HG03460 (cell line): ENCODE data around the gene ABCB4.

Experiments used
- ATAC-seq: cut with Tn5 transposase; IDR thresholded peaks from one replicate; pipeline ENCODE4 v1.9.1; 2021; ENCODE audit not compliant: unreplicated experiment

Gene ABCB4

DNA sequence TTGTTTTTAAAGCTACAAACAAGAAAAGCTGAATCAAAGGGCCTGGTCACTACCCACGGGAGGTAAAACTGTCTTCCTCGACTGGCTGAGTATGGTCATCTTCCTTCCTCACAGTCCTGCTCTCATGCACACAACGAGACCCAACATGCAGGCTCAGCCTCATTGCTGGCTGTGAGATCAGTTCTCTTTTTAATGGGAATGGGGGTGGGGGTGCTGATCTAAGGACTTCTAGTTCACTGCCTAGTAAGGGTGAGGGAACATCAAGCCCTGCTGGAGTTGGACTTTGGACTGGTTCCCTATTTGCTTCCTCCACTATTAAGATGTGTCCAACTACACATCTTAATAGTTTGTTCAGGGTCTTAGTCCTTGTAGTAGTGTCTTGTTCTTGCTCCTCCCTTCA lies 48.2 kb downstream of the ABCB4 start:
- ATAC-seq, result no peak

DNA sequence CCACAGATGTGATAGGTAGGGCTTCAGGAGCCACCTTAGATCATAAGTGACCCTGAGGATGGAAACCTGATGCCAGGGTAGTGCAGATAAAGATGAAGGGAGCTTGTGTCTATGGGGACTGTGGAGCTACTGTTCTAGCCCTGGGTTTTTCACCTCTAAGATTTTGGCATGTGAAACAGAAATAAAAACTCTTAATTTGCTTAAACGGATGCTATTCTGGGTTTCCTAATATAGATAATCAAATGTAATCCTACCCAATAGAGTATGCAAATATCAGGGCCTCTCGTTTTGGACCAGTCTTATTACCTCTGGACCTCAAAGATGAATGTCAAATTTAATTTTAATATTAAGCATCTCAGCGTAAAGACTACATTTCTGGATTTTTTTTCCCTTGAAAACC lies 49.3 kb downstream of the ABCB4 start:
- peak; percentile 58 for ATAC-seq

DNA sequence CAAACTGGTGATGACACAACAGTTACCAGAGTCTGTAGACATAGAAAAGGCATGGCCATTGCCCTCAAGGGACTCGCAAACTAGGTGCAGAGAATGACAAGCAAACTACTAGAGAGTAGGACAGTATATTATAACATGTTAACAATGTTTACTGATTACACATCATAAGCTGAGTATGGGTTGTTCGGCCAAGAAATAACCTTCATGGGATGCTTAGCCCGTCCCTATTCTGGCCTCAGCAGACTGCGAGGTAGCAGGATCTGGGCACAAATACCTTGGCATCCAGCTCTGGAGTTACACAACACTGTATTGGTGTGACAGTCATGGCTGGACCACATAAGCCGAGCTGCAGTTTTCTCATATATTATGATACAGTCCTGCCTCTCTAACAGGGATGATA lies 51.4 kb downstream of the ABCB4 start:
- ATAC-seq, result no peak

DNA sequence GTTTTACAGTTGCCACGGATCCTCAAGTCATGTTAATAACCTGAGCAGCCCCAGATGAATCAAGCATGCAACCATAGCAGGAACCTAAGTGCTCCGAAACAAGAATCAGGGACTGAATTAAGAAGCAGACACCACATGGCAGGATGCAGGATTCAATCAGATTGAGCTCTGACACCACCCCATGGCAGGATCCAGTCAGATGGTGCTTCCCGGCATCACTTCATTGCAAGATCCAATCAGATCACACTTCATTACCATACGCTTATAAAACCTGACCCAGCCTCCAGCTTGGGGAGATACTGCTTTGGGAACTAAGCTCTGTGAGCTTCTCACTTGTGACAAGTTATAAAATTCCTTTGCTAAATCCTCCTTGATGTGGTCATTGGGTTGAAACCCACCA lies 55.3 kb downstream of the ABCB4 start:
- no peak for ATAC-seq

DNA sequence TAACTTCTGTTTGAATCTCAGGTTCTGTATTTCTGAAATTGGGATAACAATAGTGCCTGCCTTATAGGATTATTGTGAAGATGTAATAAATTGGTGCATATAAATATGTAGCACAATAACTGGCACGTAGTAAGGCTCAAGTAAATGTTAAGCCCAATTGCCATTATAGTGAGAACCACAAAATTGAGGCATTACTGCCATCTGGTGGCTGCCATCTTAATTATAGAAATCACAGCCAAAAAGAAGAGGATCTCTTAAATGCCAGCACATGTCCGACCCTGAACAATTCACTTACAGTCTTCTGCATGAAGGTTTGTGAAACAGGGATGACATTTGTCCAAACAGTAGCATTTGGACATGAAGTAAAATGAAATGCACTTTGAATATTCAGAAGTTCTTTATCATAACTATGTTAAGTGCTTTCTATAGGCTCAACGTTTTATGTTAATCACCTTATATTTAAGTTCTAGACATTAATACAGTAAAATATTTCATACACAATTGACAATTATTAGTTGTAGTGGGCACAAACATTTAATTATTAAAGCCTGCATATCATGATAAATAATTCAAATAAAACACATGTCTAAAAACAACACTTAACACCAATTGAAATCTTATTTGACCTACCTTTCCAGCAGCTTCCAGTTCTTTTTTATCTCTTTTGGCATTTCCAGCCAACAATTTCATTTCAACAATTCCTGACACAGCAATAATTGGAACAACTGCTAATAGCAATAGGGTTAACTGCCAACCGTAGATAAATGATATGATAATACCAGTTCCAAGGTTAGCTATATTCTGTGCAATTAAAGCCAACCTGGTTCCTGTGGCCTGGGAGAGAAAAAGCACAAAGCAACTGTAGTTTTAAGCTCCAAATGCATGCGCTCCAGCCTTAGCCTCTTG lies 58.5 kb downstream of the ABCB4 start:
- no peak for ATAC-seq

DNA sequence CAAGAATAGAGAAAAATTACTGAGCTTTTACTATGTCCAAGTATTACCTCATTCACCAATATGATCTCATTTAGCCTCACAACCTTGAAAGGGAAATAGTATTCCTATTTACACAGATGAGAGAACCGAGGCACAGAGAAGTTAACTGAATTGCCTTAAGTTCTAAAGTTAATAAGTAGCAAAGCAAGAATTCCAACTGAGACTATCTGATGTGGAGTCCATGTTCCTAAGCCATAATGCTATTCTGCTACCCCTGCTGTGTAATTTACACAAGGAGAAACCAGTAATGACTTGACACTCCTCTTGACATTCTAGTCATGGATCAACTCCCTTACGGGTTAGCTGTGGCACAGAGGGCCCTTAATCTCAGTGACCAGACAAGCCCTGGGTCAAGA lies 60.7 kb downstream of the ABCB4 start:
- ATAC-seq, result no peak

DNA sequence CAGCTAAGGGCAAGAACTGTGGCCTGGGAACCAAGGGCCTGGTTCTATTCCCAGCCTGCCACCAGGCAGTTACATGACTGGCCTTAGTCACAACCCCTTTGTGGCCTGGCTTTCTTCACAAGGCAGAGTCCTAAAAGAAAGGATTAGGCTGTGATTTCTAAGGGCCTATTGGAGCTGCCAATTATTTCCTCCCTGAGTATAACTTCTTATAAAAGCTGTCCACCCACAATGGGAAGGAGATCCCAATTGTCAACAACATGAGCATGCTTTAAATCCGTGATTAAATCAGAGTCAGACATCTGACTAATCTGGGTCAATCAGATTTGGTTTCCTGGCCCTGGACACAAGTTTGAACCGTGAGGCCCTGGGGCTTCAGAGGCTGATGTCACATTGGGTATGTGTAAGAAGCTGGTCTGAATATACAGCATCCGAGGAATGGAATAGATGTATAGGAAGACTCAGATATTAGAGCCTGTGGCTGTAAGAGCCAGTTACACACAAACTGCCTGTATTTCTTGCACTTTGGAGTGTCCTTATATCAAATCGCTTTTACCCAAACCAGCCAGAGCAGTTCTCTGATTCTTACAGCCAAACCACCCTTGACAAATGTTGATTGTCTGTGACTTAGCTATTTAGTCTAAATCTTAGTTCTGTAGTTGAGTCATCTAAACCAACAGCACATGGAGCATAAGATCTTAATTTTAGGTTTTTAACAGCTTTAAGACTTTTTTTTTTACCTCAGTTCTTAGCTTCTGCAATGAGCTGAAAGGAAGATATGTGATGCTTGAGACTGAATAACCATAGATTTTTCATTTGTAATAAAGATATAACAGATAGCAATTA lies 61.3 kb downstream of the ABCB4 start:
- no peak for ATAC-seq

DNA sequence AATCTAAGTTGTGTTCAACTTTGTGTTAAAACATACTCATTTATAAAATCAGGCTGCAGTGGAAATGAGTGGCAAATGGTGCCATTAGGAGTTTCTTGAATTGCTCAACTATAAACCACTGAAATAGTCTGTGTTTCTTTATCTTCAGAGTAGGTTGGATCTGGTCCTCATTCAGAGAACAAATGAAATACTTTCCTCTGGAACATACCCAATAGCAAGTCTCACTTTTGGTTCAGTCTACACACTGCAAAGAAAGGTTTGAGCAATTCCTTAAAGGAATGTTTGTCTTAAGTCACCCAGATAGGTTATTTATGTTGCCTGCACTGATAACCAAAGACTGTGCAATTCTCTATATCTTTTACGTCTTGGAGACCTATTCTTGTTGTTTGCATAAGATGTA lies 62.5 kb downstream of the ABCB4 start:
- no peak for ATAC-seq

DNA sequence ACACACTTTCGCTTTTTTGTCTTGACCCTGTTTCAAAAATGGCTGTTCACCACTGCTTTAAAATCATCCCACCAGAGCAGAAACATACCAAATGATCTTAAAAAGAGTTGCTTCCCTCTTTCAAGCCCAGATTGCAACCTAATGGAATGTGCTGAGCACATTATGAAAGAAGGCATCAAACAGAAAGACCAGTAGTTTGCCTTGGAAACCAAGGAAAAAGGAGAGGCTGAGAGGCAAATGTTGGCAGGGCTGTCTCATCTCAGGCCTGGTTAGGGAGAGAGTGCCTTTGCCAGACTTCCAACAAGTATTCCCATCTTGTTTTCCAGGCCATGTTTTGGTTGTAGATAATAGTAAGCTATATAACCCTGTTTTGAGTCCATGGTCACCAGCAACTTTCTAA lies 64.3 kb downstream of the ABCB4 start:
- ATAC-seq, result no peak

DNA sequence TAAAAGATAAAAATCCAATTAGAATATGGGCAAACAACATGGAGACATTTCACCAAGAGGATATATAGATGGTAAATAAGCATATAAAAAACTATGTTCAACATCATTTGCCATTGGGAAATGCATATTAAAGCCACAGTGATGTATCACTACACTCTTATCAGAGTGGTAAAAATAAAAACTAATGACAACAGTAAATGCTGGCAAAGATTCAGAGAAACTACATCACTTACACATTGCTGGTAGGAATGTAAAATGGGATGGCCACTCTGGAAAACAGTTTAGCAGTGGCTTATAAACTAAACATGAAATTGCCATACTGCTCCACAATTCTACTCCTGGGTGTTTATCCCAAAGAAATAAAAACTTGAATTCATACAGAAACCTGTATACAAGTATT lies 70.8 kb downstream of the ABCB4 start:
- no peak for ATAC-seq

DNA sequence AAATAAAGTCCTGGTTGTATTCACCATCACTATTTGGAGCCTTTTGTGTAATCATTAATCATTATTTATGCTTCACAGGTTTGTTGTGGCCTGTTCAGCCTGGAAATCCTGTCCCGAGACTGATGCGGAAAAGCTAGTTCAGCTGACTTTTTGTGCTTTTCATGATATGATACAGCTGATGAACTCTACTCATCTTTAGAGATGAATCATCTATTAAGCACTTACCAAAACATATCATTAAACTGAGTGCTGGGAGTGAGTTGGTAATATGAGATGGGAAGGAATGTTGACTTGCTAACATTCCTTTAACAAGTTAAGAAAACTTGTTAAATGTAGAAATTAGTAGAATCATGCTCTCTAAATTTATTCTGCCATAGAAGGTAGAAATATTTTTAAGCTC lies 77.0 kb downstream of the ABCB4 start:
- ATAC-seq, result no peak

DNA sequence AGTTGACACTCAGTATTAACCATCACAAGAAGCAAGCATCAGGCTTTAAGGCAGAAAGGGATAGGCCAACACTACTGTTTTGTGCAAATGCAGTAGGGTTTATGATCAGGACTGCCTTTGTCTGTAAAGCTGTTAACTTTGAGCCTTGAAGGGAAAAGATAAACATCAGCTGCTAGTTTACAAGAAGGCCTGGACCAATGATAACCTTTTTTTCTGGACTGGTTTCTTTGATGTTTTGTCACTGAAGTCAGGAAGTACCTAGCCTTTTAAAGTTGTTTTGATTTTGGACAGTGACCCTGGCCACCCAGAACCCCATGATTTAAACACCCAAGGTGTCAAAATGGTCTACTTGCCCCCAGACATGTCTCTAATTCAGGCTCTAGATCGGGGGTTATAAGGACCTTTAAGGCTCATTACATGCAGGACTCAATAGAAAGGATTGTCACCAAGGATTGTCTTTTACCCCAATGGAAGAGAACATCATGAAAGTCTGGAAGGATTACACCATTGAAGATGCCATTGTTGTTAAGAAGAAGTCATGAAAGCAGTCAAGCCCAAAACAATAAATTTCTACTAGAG lies 79.9 kb downstream of the ABCB4 start:
- no peak for ATAC-seq

DNA sequence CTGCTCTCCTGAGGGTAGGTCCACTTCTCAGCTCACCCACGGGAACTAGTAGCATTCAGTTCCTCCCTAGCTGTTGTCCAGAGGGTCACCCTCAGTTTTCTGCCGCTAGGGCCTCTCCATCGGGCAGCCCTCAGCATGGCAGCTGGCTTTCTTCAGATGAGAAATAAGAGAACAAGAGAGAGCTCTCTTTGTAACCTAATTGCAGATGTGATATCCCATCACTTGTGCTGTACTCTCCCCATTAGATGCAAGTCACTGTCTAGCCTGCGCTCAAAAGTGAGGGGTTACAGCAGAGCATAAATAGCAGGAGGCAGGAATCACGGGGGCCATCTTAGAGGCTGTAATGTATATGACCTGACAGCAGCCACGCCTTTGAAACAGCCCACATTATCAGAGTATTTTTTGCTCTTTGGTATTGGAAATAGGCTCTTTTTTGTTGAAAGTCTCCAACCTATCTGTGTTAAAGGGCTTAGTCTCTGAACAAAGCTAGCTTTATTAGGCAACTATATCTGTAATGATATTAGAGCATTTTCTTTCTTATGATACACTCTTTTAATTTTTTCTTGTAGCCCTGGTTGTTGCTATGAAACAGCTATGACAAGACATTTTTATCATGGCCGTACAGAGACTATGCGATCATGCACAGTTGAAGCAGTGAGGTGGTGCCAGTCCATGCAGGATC lies 84.3 kb downstream of the ABCB4 start:
- no peak for ATAC-seq

DNA sequence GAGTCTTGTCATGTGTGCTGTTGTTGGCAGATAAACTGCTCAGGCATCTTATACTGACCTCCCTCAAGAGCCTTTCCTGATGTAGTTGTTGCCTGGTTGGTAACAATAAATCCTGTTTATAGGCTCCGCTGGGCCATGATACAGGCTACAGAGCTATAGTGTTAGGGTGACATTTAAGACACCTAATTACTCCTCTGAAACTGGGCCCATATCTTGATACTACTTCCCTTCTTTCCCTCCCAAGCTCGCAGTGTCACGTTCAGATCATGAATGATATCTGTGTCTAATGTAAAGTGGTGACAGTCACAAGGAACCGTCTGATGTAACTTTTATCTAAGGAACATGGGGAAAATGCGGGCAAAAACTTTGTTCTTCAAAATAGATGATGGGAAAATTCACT lies 94.6 kb downstream of the ABCB4 start:
- no peak for ATAC-seq

DNA sequence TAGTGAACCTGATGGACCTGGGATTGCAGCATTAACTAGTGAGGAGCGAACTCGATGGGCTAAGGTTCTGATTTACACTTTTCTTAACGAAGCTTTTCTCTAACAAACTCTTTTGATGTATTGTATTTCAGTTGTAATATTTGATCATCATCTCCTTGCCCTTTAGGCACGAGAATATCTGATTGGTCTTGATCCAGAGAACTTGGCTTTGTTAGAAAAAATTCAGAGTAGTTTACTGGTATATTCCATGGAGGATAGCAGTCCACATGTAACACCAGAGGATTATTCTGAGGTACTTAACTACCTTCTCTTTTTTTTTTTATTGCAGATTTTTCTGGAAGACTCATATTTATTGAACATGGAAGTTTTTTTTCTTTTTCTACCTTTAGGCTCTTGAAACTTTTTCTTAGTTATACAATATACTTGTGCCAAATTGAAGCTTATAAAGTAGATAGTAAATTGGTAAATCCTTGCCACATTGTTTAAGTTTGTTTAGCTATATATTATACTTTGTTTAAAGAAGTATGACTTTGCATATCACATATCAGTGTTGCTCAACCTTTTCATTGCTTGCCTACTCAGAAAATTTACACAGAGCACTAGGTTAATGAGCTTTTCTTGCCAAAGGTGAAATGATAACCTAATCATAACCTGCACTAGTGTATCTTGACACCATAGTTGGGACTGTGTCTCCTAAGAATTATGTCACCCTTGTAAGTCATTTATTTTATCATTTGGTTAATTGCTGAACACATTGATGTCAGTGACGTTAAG lies 99.6 kb downstream of the ABCB4 start:
- no peak for ATAC-seq

DNA sequence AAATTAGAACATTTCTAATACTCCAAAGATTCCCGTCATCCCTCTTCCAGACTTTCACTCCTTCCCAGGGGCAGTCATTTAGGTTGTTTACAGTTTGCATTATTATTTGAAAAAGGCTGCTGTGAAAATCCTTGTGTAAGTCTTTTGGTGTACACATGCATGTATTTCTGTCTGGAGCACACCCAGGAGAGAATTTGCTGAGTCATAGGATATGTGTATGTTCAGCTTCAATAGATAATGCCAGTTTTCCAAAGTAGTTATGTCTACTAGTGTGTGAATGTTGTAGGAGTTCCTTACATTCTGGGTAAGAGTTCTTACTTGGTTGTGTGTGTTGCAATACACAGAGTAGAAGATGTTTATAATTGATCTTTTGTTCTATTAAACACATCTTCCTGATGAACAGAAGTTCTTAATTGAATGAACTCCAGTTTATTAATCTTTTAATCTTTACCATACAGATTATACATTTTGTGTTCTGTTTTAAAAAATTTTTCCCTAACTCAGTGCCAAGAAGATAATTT lies 104.8 kb downstream of the ABCB4 start:
- ATAC-seq, result no peak

DNA sequence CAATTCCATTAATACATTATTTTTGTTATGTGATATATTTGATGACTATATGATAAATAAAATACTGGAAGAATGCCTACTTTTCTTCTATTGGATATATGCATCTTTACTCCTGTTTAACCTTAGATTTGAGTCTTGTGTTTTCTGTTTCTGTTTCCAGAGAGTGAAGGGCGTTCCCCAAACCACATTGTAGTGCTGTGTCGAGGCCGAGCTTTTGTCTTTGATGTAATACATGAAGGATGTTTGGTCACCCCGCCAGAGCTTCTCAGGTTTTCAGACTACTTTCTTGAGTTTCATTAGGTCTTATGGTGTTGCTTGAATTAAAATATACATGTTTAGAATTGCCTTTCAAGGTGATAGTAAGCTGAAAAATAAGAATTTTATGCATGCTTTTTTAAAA lies 106.3 kb downstream of the ABCB4 start:
- no peak for ATAC-seq

DNA sequence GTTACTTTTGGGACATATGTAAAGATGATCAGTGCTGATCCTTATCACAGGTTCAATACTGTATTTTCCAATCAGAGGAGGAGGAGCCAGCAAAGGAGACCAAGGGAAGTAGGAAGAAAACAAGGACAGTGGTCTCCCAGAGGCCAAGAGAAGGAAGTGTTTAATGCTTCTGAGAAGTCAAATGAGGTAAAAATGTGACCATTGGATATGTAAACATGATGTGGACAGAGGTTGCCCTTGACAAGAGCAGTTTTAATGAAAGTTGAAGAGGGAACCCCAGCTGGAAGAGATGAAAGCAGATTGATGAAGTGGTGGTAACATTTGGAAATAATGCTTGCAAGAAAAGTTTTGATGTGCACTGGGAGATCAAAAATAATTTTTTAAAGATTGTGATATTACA lies 111.2 kb downstream of the ABCB4 start:
- ATAC-seq, result no peak

DNA sequence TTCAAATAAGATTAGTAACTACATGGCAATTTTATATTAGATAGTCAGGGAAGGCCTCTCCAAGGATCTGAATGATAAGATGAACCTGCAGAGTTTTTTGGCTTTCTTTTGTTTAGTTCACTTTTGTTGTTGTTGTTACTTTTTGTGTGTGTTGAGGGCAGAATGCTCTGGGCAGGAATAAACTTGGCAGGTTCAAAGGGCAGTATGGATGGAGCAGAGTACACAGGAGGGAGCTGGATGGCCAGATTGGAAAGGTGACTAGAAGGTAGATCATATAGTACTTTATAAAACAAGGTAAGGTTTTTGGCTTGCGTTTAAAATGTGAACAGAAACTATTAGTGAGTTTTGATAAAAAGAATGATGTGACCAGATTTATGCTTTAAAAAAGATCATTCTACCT lies 112.1 kb downstream of the ABCB4 start:
- no peak for ATAC-seq

DNA sequence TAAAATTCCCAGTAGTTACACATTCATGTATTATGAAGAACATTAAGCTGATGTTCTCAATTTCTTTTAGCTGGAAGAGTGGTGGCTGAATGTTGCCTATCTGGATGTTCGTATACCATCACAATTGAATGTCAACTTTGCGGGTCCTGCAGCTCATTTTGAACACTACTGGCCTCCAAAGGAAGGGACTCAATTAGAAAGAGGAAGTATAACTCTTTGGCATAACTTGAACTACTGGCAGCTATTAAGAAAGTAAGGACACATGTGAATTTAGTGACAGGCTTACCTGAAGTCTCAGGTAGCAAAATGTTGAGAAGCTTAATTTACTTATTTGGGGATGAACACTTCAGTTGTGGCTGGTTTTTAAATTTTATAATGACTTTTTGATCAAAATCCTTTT lies 114.2 kb downstream of the ABCB4 start:
- ATAC-seq, result no peak
